ENCODE data around the gene THY1.

DNA sequence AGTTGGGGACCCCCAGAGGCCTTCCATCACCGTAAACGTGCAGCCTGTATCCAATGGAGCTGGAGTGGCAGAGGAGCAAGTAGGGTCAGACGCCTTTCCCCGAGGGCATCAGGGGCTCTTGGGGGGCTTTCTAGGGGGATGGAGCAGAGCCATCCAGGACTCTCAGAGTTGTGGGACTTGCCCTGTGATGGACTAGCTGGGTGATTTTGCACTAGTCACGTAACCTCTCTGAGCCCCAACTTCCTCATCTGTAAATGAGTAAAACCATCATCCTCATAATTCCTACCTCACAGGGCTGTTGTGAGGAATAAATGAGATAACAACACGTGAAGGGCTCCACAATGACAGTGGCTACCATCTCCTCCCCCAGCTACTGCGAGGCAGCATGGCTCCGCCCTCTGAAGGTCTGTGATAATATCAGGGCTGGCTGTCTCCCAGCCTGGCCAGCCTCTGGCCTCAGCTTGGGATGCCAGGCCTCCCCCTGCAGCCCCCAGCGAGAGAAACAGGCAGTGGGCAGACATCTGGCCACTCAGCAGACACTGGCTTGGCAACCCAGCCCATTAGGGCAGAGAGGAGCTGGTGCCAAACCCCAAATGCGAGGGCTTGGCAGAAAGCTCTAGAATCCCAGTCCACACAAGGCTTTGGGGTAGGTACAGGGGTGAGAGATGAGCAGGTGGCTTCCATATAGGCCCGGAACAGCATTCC is 48.2 kb downstream of the THY1 start:
- TF ChIP-seq, protein P1, sequence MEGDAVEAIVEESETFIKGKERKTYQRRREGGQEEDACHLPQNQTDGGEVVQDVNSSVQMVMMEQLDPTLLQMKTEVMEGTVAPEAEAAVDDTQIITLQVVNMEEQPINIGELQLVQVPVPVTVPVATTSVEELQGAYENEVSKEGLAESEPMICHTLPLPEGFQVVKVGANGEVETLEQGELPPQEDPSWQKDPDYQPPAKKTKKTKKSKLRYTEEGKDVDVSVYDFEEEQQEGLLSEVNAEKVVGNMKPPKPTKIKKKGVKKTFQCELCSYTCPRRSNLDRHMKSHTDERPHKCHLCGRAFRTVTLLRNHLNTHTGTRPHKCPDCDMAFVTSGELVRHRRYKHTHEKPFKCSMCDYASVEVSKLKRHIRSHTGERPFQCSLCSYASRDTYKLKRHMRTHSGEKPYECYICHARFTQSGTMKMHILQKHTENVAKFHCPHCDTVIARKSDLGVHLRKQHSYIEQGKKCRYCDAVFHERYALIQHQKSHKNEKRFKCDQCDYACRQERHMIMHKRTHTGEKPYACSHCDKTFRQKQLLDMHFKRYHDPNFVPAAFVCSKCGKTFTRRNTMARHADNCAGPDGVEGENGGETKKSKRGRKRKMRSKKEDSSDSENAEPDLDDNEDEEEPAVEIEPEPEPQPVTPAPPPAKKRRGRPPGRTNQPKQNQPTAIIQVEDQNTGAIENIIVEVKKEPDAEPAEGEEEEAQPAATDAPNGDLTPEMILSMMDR (IDR thresholded peaks at IDR 0.05), result no peak
- TF ChIP-seq POLR2AphosphoS5 (IDR thresholded peaks at IDR 0.05) (no peak), POLR2A (IDR thresholded peaks at IDR 0.05) (no peak)

Measured in sigmoid colon (tissue), 4 donors.